ENCODE results near the gene CNTLN. TPM values are rescaled to one million over a fixed set of nuclear protein-coding genes. Genes with fewer than 3 reads are reported as not detected.

CNTLN gene
- total RNA-seq, 1 experiment from 2014 or later: 15.0 TPM

DNA sequence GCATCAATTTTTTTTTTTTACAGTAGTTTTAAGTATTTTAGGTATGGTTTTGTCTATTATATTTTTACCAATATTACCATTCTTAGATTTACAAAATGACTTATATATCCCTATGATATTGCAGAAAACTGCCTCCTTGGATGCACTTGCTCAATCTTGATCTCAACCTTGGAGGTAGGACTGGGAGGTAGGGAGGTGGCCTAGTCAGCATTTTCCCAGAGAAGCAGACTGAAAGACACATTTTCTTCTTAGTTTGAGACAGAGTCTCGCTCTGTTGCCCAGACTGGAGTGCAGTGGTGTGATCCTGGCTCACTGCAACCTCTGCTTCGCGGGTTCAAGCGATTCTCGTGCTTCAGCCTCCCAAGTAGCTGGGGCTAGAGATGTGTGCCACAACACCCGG, 268.7 kb downstream of the CNTLN start:
- H3K23ac ChIP-seq (ENCODE audit: insufficient read length, low read depth, low read length): no peak overlapping the region
- H3K79me2 ChIP-seq (ENCODE audit: insufficient read depth, low read length): no peaks in the 10 kb centered on the region
- H2BK20ac ChIP-seq (ENCODE audit: low read depth, low read length, poor library complexity, severe bottlenecking): no peak overlapping the region
- H3T11ph ChIP-seq (ENCODE audit: low read length): no peak overlapping the region
- H2BK5ac ChIP-seq (ENCODE audit: insufficient read length, low read length): no peak overlapping the region
- TF ChIP-seq, protein P1, sequence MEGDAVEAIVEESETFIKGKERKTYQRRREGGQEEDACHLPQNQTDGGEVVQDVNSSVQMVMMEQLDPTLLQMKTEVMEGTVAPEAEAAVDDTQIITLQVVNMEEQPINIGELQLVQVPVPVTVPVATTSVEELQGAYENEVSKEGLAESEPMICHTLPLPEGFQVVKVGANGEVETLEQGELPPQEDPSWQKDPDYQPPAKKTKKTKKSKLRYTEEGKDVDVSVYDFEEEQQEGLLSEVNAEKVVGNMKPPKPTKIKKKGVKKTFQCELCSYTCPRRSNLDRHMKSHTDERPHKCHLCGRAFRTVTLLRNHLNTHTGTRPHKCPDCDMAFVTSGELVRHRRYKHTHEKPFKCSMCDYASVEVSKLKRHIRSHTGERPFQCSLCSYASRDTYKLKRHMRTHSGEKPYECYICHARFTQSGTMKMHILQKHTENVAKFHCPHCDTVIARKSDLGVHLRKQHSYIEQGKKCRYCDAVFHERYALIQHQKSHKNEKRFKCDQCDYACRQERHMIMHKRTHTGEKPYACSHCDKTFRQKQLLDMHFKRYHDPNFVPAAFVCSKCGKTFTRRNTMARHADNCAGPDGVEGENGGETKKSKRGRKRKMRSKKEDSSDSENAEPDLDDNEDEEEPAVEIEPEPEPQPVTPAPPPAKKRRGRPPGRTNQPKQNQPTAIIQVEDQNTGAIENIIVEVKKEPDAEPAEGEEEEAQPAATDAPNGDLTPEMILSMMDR (conservative IDR thresholded peaks at IDR 0.05): no peak
- no peak overlapping the region for H4K8ac ChIP-seq (replicated peaks; ENCODE audit: insufficient read length, low read depth, low read length)
- H4K5ac ChIP-seq (ENCODE audit: insufficient read length, low read depth, low read length): no peak overlapping the region
- H2AK5ac ChIP-seq (ENCODE audit: insufficient read length, low read length): no peak overlapping the region
- H3K9me3 ChIP-seq (ENCODE audit: control insufficient read depth, low read depth, low read length): no peaks in the 10 kb centered on the region
- no peaks in the 10 kb centered on the region for H3K79me1 ChIP-seq (ENCODE audit: insufficient read depth, low read depth, low read length, poor library complexity, severe bottlenecking)
- no peak overlapping the region for H3K4me2 ChIP-seq (ENCODE audit: insufficient read depth, insufficient read length, low read length)
- no peak for DNase-seq
- no peak overlapping the region for H2BK15ac ChIP-seq (ENCODE audit: low read depth, low read length)
- Mint-ChIP-seq H3K4me1 (peaks cover 17% of the 10 kb centered on the region in 2 experiments), H3K27me3 (ENCODE audit: low read depth) (no peaks in the 10 kb centered on the region), H3K9me3 (no peaks in the 10 kb centered on the region), H3K36me3 (ENCODE audit: insufficient read depth in 1 of 3, low read depth in 3 of 3) (no peaks in the 10 kb centered on the region; a peak in 1 of 7 replicates), H3K27ac (no peak overlapping the region), H3K4me3 (no peak overlapping the region; a peak in 1 of 5 replicates)
- no peaks in the 10 kb centered on the region for H3K27me3 ChIP-seq (ENCODE audit: insufficient read depth, low read length)
- no peak overlapping the region for H3K18ac ChIP-seq (ENCODE audit: insufficient read length, low read depth, low read length)
- no peak overlapping the region for H3K4ac ChIP-seq (ENCODE audit: low read depth, low read length)
- H2BK120ac ChIP-seq (ENCODE audit: low read depth, low read length, poor library complexity, severe bottlenecking): no peak overlapping the region
- H4K20me1 ChIP-seq (ENCODE audit: control insufficient read depth, insufficient read depth, insufficient read length): no peaks in the 10 kb centered on the region
- no CpG with 5 or more reads among the region's 6 CpGs for WGBS (ENCODE audit: extremely low coverage, insufficient read length, low lambda C conversion rate)
- no peak overlapping the region for H3K27ac ChIP-seq (ENCODE audit: insufficient read length, low read depth, low read length)
- no peak overlapping the region for H3K56ac ChIP-seq (ENCODE audit: insufficient read length, low read depth, low read length)
- H3K4me1 ChIP-seq (ENCODE audit: insufficient read depth, low read length): peaks cover 4% of the 10 kb centered on the region; the same call in 1 of the 2 replicates
- H2AFZ ChIP-seq (ENCODE audit: low read length): no peak overlapping the region
- H2BK12ac ChIP-seq (ENCODE audit: insufficient read length, low read depth, low read length): no peak overlapping the region
- no peaks in the 10 kb centered on the region for H3K23me2 ChIP-seq (ENCODE audit: insufficient read length, low read depth, low read length, poor library complexity, severe bottlenecking)
- H4K91ac ChIP-seq (ENCODE audit: insufficient read length, low read depth, low read length): no peak overlapping the region
- H3K9ac ChIP-seq (ENCODE audit: extremely low read depth, insufficient read length, low read length): no peak overlapping the region
- no peak overlapping the region for H3K14ac ChIP-seq (ENCODE audit: insufficient read depth, low read length)
